GM12864 (cell line): Measurements from ENCODE around the gene OR2A2.

ENCODE experiments used
- DNase-seq: peaks from one replicate; pipeline ENCODE4 v3.0.0-alpha.2; 2011; ENCODE audit warnings: low read depth
- H3K4me3 ChIP-seq: 2 replicates; pipeline ENCODE4 v1.5.1; 2011; ENCODE audit warnings: mild to moderate bottlenecking, low read depth, low read length, control low read depth
- TF ChIP-seq, protein P1 (sequence below): IDR thresholded peaks from 2 replicates; pipeline ENCODE4 v1.5.1; 2011; ENCODE audit warnings: low read depth, mild to moderate bottlenecking, moderate library complexity, low read length, control low read depth, inconsistent platforms; ENCODE audit errors: missing control alignments

The OR2A2 gene

DNA sequence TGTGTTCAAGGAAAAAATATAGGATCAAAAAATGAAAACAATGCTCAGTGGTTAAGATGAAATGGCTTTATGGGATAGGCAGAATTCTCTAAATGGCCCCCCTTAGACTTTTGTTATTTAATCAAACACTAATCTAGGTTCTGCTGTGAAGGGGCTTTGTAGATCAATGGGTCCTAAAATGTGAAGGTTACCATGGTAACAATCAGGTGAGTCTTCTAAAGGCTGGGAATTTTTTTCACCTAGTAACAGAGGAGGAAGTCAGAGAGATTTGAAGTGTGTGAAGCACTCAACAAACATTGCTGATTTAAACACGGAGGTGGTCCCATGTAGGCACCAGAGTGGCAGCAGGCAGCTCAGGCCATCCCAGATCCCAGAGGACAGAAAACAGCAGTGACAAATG is 24.7 kb downstream of the OR2A2 start:
- DNase-seq, result no peak
- TF ChIP-seq, protein P1, sequence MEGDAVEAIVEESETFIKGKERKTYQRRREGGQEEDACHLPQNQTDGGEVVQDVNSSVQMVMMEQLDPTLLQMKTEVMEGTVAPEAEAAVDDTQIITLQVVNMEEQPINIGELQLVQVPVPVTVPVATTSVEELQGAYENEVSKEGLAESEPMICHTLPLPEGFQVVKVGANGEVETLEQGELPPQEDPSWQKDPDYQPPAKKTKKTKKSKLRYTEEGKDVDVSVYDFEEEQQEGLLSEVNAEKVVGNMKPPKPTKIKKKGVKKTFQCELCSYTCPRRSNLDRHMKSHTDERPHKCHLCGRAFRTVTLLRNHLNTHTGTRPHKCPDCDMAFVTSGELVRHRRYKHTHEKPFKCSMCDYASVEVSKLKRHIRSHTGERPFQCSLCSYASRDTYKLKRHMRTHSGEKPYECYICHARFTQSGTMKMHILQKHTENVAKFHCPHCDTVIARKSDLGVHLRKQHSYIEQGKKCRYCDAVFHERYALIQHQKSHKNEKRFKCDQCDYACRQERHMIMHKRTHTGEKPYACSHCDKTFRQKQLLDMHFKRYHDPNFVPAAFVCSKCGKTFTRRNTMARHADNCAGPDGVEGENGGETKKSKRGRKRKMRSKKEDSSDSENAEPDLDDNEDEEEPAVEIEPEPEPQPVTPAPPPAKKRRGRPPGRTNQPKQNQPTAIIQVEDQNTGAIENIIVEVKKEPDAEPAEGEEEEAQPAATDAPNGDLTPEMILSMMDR, result no peak
- no peak overlapping the region for H3K4me3 ChIP-seq

DNA sequence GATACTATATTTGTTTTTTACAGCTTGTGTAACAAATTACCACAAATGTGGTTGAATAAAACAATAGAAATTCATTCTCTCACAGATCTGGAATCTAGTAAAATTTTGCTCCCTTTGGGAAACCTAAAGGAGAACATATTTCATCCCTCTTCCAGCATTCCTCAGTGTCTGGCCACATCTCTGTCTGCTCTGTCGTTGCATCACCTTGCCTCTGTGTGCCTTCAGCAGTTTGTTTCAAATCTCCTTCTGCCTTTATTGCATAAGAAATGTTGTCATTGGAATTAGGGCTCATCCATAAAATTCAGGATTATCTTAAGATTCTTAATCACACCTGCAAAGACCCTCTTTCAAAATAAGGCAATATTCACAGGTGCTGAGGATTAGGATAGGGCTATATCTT is 28.1 kb downstream of the OR2A2 start:
- DNase-seq, result no peak
- no peak overlapping the region for H3K4me3 ChIP-seq
- TF ChIP-seq, protein P1, result no peak

DNA sequence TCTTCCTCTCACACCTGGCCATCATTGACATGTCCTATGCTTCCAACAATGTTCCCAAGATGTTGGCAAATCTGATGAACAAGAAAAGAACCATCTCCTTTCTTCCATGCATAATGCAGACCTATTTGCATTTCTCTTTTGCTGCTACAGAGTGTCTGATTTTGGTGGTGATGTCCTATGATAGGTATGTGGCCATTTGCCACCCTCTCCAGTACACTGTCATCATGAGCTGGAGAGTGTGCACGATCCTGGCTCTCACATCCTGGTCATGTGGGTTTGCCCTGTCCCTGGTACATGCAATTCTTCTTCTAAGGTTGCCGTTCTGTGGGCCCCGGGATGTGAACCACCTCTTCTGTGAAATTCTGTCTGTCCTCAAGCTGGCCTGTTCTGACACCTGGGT is 32.8 kb downstream of the OR2A2 start:
- TF ChIP-seq, protein P1, result no peak
- no peak overlapping the region for H3K4me3 ChIP-seq
- DNase-seq, result no peak

DNA sequence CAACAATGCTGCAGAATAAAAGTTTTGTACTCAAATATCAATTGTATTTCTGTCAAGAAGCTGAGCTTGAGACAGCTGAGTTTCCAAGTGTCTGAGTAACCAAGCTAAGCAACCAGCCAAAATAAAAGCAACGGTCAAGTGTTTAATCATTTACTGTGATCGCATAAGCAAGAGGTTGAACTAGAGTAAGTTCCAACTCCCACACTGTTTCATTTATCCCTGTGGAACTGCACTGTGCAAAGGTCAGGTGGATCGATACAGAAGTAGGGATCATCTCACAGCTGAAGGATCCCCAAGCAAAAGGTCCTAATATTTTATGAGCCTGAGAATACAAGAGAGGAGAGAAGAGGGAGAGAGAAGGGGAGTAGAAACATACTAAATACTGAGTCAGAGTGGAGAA is 35.0 kb downstream of the OR2A2 start:
- H3K4me3 ChIP-seq, result no peak overlapping the region
- DNase-seq, result no peak
- TF ChIP-seq, protein P1, result no peak

DNA sequence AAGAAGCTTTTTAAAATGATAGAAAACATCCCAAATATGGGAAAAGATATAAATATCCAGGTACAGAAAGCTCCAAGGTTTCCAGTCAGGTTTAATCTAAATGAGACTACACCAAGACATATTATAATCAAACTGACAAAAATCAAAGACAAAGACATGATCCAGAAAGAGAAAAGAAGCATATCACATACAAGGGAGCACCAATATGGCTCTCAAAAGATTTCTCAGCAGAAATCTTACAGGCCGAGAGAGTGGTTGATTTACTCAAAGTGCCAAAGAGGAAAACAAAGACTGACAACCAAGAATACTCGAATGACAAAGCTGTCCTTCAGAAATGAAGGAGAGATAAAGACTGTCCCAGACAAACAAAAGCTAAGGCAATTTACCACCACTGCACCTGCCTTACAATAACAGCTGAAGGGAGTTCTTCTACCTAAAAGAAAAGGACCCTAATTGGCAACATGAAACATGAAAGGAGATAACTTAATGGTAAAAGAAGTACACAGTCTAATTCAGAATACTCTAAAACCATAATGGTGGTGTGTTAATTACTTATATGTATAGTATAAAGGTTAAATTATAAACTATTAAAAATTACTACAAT is 38.9 kb downstream of the OR2A2 start:
- DNase-seq, result no peak
- H3K4me3 ChIP-seq, result no peak overlapping the region
- TF ChIP-seq, protein P1, result no peak

DNA sequence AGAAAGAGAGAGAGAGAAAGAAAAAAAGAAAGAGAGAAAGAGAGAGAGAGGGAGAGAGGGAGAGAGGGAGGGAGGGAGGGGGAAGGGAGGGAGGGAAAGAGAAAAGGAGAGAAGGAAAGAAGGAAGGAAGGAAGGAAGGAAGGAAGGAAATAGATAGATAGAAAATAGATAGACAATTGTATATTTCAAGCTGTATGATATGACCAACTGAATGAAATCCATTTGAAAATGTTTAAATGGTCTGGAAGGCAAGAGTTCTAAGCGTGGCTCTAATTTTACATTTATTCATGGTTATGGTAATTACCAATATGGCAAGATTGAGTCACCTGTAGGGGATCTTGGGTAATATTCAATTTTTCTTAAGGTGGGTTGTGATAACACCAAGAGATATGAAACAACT is 49.5 kb downstream of the OR2A2 start:
- no peak for DNase-seq
- no peak overlapping the region for H3K4me3 ChIP-seq
- TF ChIP-seq, protein P1, result no peak
